AG04449 (cell line): ENCODE results near the gene CAP2.
"Not testable (repeated sequence)": the region's sequence is repeated elsewhere in the genome, so short reads cannot be mapped to it uniquely, and the experiment has no call there.

Experiments
- CTCF ChIA-PET: fragments of 350-600 bp; formaldehyde crosslinking; extraction: SDS; loops from one replicate; lab custom pipeline; 2021; ENCODE audit warnings: antibody characterized with exemption; lab: Yijun Ruan, JAX
- POLR2A ChIA-PET: fragments of 400-600, 350-600 bp; formaldehyde crosslinking; extraction: SDS; loops from one replicate; lab custom pipeline; 2020; ENCODE audit warnings: antibody characterized with exemption, inconsistent platforms; lab: Yijun Ruan, JAX
- DNase-seq: peaks from one replicate; pipeline ENCODE4 v3.0.0-alpha.2; 2010; ENCODE audit warnings: low read depth, low spot score
- H3K4me3 ChIP-seq: 2 replicates; pipeline ENCODE4 v1.5.1; 2011; ENCODE audit warnings: low read depth, mild to moderate bottlenecking, control low read depth, low read length
- TF ChIP-seq, protein P1 (sequence below): IDR thresholded peaks from one replicate; pipeline ENCODE4 v1.5.1; 2011; ENCODE audit warnings: mild to moderate bottlenecking, moderate library complexity, low read length, control low read depth, inconsistent platforms; ENCODE audit not compliant: insufficient read depth; ENCODE audit errors: missing control alignments

The CAP2 gene

DNA sequence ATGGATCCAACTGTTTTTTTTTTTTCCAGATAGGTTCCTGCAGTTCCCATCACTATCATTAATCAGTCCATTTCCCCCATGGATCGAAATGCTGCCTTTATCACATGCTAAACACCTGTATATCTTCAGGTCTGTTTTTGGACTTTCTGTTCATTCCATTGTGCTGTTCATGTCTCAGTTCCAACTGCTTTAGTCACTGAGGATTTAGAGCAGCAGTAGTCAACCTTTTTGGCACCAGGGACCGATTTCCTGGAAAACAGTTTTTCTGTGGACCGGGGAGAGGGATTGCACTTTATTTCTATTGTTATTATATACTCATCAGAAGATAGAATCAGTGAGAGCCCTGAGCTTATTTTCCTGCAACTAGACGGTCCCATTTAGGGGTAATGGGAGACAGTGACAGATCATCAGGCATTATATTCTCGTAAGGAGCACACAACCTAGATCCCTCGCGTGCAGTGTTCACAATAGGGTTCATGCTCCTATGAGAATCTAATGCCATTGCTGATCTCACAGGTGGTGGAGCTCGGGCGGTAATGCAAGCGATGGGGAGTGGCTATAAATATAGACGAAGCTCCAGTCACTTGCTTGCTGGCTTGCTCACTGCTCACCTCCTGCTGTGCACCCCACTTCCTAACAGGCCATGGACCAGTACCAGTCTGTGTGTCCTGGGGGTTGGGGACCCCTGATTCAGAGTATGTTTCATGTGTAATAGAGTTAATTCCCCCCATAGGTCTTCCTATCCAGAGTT, 46.0 kb downstream of the CAP2 start:
- no peak overlapping the region for H3K4me3 ChIP-seq
- CTCF ChIA-PET: no interaction called here
- POLR2A ChIA-PET: no interaction called here
- DNase-seq: no peak
- TF ChIP-seq, protein P1, sequence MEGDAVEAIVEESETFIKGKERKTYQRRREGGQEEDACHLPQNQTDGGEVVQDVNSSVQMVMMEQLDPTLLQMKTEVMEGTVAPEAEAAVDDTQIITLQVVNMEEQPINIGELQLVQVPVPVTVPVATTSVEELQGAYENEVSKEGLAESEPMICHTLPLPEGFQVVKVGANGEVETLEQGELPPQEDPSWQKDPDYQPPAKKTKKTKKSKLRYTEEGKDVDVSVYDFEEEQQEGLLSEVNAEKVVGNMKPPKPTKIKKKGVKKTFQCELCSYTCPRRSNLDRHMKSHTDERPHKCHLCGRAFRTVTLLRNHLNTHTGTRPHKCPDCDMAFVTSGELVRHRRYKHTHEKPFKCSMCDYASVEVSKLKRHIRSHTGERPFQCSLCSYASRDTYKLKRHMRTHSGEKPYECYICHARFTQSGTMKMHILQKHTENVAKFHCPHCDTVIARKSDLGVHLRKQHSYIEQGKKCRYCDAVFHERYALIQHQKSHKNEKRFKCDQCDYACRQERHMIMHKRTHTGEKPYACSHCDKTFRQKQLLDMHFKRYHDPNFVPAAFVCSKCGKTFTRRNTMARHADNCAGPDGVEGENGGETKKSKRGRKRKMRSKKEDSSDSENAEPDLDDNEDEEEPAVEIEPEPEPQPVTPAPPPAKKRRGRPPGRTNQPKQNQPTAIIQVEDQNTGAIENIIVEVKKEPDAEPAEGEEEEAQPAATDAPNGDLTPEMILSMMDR: no peak

GRCh38 chr6:17440811-17441210, 47.4 kb downstream of the CAP2 start:
- DNase-seq, H3K4me3 ChIP-seq, CTCF ChIA-PET, POLR2A ChIA-PET: not testable (repeated sequence)

- DNase-seq: no peak
- H3K4me3 ChIP-seq: no peak overlapping the region
- ChIA-PET POLR2A (no interaction called here), CTCF (interaction anchor here (1.0 kb wide), 1 partner anchor 24 kb away, joined by 3 read pairs; no protein-coding TSS in a partner anchor)
- TF ChIP-seq, protein P1: no peak
Observed at GRCh38 chr6:17442196-17442595, 48.8 kb downstream of the CAP2 start.

DNA sequence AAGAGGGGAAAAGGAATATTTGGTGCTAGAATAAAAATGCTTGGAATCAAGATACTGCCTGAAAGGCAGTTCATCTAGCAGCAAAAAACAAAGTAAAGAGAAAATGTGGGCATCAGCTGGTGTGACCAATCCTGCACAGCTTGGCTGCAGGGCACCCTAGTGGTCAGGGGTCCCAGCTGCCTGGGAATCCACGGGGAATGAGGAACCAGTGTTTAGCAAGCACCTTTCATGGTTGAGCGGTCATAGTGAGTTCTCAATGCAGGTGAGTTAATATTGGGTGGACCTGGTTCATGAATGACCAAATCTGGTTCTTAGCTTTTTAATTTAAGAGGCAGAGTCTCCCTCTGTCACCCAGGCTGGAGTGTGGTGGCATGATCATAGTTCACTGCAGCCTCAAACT, 53.3 kb downstream of the CAP2 start:
- POLR2A ChIA-PET: no interaction called here
- H3K4me3 ChIP-seq: no peak overlapping the region
- CTCF ChIA-PET: interaction anchor here (0.6 kb wide), 1 partner anchor 237 kb away, joined by 3 read pairs; no protein-coding TSS in a partner anchor
- TF ChIP-seq, protein P1: no peak
- DNase-seq: no peak

GRCh38 chr6:17448165-17448564, 54.8 kb downstream of the CAP2 start:
- POLR2A ChIA-PET: no interaction called here
- H3K4me3 ChIP-seq: no peak overlapping the region
- TF ChIP-seq, protein P1: no peak
- peak; percentile 50 for DNase-seq
- CTCF ChIA-PET: no interaction called here

DNA sequence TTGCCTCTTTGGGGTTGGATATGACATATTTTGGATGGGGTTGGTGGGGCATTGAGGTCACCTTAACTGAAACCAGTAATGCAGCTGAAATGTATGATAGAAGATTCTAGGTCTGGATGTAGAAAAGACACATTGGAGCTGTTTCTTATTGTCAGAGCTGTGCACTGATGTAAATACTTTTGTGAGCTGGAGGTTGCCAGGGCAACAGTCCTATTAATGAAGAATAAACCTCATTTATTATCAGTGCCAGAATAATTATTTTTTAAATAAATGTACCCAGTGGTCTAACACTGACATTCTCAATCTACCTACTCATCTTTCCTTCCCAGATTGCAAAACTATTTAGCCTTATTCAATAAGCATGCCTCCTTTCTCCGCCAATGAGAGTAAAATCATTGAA, 57.0 kb downstream of the CAP2 start:
- ChIA-PET CTCF (no interaction called here), POLR2A (interaction anchor here (0.8 to 1.1 kb wide), 2 partner anchors 33 to 57 kb away, joined by 3 read pairs; partner anchors contain the start of gene CAP2)
- no peak overlapping the region for H3K4me3 ChIP-seq
- DNase-seq: no peak
- TF ChIP-seq, protein P1: no peak
